Muscle layer of colon (tissue), 2 donors: ENCODE results near the gene HOXC9.

ENCODE experiments used
- H3K27ac ChIP-seq: one replicate; pipeline ENCODE4 v1.7.0; 2013; ENCODE audit warnings: low read depth, mild to moderate bottlenecking, low read length, moderate library complexity
- H3K27me3 ChIP-seq, 2 donors: one replicate each; pipeline ENCODE4 v1.7.0; 2013; ENCODE audit warnings: low read length in 2 of 2, mild to moderate bottlenecking in 2 of 2; ENCODE audit not compliant: insufficient read depth in 2 of 2, control insufficient read depth in 1 of 2
- H3K36me3 ChIP-seq: one replicate; pipeline ENCODE4 v1.7.0; 2013; ENCODE audit warnings: mild to moderate bottlenecking, low read length; ENCODE audit not compliant: insufficient read depth
- H3K4me1 ChIP-seq: one replicate; pipeline ENCODE4 v1.7.0; 2013; ENCODE audit warnings: mild to moderate bottlenecking, low read length; ENCODE audit not compliant: insufficient read depth
- H3K4me3 ChIP-seq, 2 donors: one replicate each; pipeline ENCODE4 v1.7.0; 2013; ENCODE audit warnings: low read length in 2 of 2, low read depth in 1 of 2, mild to moderate bottlenecking in 1 of 2, moderate library complexity in 1 of 2
- H3K9ac ChIP-seq: one replicate; pipeline ENCODE4 v1.7.0; 2013; ENCODE audit warnings: low read length
- H3K9me3 ChIP-seq: one replicate; pipeline ENCODE4 v1.7.0; 2013; ENCODE audit warnings: mild to moderate bottlenecking, low read length
- donor health status: abdominal sarcoma.
- donor health status: Adenocarcinoma of cecum.

Gene HOXC9

GRCh38 chr12:53965281-53966084 is 34.5 kb upstream of the HOXC9 start:
- peaks cover 62 to 98% of the 10 kb centered on the region in 2 donors for H3K27me3 ChIP-seq
- H3K27ac ChIP-seq, result peak overlapping the region; percentile 30
- no peaks in the 10 kb centered on the region for H3K36me3 ChIP-seq
- H3K9ac ChIP-seq, result peak overlapping the region; percentile 65
- peaks cover 11% of the 10 kb centered on the region for H3K4me1 ChIP-seq
- H3K4me3 ChIP-seq, result peak overlapping the region in 1 of 2 donors; percentile 49
- no peaks in the 10 kb centered on the region for H3K9me3 ChIP-seq

- H3K27me3 ChIP-seq, result peaks cover 57 to 98% of the 10 kb centered on the region in 2 donors
- peaks cover 11% of the 10 kb centered on the region for H3K4me1 ChIP-seq
- H3K27ac ChIP-seq, result no peak overlapping the region
- peak overlapping the region; percentile 65 for H3K9ac ChIP-seq
- H3K36me3 ChIP-seq, result no peaks in the 10 kb centered on the region
- no peaks in the 10 kb centered on the region for H3K9me3 ChIP-seq
- H3K4me3 ChIP-seq, result peak overlapping the region; percentile 31 to 49
These were observed 33.9 kb upstream of the HOXC9 start for GRCh38 chr12:53966085-53966384.

GRCh38 chr12:53966385-53967133 is 33.4 kb upstream of the HOXC9 start:
- peaks cover 62 to 98% of the 10 kb centered on the region in 2 donors for H3K27me3 ChIP-seq
- H3K9me3 ChIP-seq, result no peaks in the 10 kb centered on the region
- H3K4me1 ChIP-seq, result peaks cover 11% of the 10 kb centered on the region

GRCh38 chr12:53967421-53967925 is 32.5 kb upstream of the HOXC9 start:
- peak overlapping the region; percentile 65 for H3K9ac ChIP-seq
- peak overlapping the region; percentile 22 for H3K27ac ChIP-seq
- H3K4me1 ChIP-seq, result peaks cover 11% of the 10 kb centered on the region
- H3K27me3 ChIP-seq, result peaks cover 66 to 98% of the 10 kb centered on the region in 2 donors
- no peaks in the 10 kb centered on the region for H3K9me3 ChIP-seq
- H3K36me3 ChIP-seq, result no peaks in the 10 kb centered on the region
- H3K4me3 ChIP-seq, result peak overlapping the region; percentile 31 to 49

More at GRCh38 chr12:53966385-53967133, 33.4 kb upstream of the HOXC9 start:
- Histone ChIP-seq H3K36me3 (no peaks in the 10 kb centered on the region), H3K4me3 (peak overlapping the region; percentile 31 to 49), H3K27ac (peak overlapping the region; percentile 22), H3K9ac (peak overlapping the region; percentile 65)

GRCh38 chr12:53968214-53969127 is 31.5 kb upstream of the HOXC9 start:
- peaks cover 11% of the 10 kb centered on the region for H3K4me1 ChIP-seq
- H3K27ac ChIP-seq, result peak overlapping the region; percentile 66
- H3K4me3 ChIP-seq, result peak overlapping the region in 1 of 2 donors; percentile 49
- H3K9me3 ChIP-seq, result no peaks in the 10 kb centered on the region
- peaks cover 65 to 98% of the 10 kb centered on the region in 2 donors for H3K27me3 ChIP-seq
- H3K36me3 ChIP-seq, result no peaks in the 10 kb centered on the region
- H3K9ac ChIP-seq, result no peak overlapping the region

- Histone ChIP-seq H3K9ac (no peak overlapping the region), H3K27me3 (peaks cover 59 to 99% of the 10 kb centered on the region in 2 donors), H3K9me3 (no peaks in the 10 kb centered on the region), H3K27ac (no peak overlapping the region), H3K36me3 (no peaks in the 10 kb centered on the region), H3K4me1 (peaks cover 11% of the 10 kb centered on the region), H3K4me3 (no peak overlapping the region)
These were observed 30.2 kb upstream of the HOXC9 start for GRCh38 chr12:53969588-53970259.

GRCh38 chr12:53970451-53970850 is 29.5 kb upstream of the HOXC9 start:
- no peak overlapping the region for H3K4me3 ChIP-seq
- H3K4me1 ChIP-seq, result peaks cover 8% of the 10 kb centered on the region
- H3K27ac ChIP-seq, result no peak overlapping the region
- peaks cover 52 to 99% of the 10 kb centered on the region in 2 donors for H3K27me3 ChIP-seq
- no peak overlapping the region for H3K9ac ChIP-seq
- no peaks in the 10 kb centered on the region for H3K36me3 ChIP-seq
- no peaks in the 10 kb centered on the region for H3K9me3 ChIP-seq

GRCh38 chr12:53971129-53971528 is 28.8 kb upstream of the HOXC9 start:
- H3K9me3 ChIP-seq, result no peaks in the 10 kb centered on the region
- H3K27ac ChIP-seq, result no peak overlapping the region
- H3K27me3 ChIP-seq, result peaks cover 52 to 99% of the 10 kb centered on the region in 2 donors
- H3K36me3 ChIP-seq, result no peaks in the 10 kb centered on the region
- peaks cover 5% of the 10 kb centered on the region for H3K4me1 ChIP-seq
- H3K9ac ChIP-seq, result no peak overlapping the region
- H3K4me3 ChIP-seq, result no peak overlapping the region

- H3K9me3 ChIP-seq, result no peaks in the 10 kb centered on the region
- H3K4me3 ChIP-seq, result no peak overlapping the region
- H3K4me1 ChIP-seq, result peaks cover 5% of the 10 kb centered on the region
- no peak overlapping the region for H3K27ac ChIP-seq
- peaks cover 52 to 99% of the 10 kb centered on the region in 2 donors for H3K27me3 ChIP-seq
- no peaks in the 10 kb centered on the region for H3K36me3 ChIP-seq
- H3K9ac ChIP-seq, result no peak overlapping the region
These were observed 28.3 kb upstream of the HOXC9 start for GRCh38 chr12:53971686-53972085.

GRCh38 chr12:53972152-53972702 is 27.7 kb upstream of the HOXC9 start:
- H3K9me3 ChIP-seq, result no peaks in the 10 kb centered on the region
- H3K27ac ChIP-seq, result no peak overlapping the region
- H3K4me1 ChIP-seq, result peaks cover 5% of the 10 kb centered on the region
- H3K27me3 ChIP-seq, result peaks cover 52 to 99% of the 10 kb centered on the region in 2 donors
- H3K4me3 ChIP-seq, result no peak overlapping the region
- no peak overlapping the region for H3K9ac ChIP-seq
- no peaks in the 10 kb centered on the region for H3K36me3 ChIP-seq
